GM18502 (cell line): Measurements from ENCODE around the gene MAMSTR.
"Not testable (repeated sequence)": the region's sequence is repeated elsewhere in the genome, so short reads cannot be mapped to it uniquely, and the experiment has no call there.

Experiments used
- ATAC-seq: cut with Tn5 transposase; IDR thresholded peaks from one replicate; pipeline ENCODE4 v1.9.1; 2021; ENCODE audit warnings: mild to moderate bottlenecking; ENCODE audit not compliant: unreplicated experiment, poor library complexity

The MAMSTR gene, protein sequence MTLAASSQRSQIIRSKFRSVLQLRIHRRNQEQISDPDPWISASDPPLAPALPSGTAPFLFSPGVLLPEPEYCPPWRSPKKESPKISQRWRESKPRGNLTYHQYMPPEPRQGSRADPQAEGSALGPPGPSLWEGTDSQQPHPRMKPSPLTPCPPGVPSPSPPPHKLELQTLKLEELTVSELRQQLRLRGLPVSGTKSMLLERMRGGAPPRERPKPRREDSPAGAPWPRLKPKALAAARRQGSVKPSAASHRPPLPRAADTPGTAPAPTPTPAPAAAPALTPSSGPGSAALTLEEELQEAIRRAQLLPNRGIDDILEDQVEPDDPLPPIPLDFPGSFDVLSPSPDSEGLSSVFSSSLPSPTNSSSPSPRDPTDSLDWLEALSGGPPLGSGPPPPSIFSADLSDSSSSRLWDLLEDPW

DNA sequence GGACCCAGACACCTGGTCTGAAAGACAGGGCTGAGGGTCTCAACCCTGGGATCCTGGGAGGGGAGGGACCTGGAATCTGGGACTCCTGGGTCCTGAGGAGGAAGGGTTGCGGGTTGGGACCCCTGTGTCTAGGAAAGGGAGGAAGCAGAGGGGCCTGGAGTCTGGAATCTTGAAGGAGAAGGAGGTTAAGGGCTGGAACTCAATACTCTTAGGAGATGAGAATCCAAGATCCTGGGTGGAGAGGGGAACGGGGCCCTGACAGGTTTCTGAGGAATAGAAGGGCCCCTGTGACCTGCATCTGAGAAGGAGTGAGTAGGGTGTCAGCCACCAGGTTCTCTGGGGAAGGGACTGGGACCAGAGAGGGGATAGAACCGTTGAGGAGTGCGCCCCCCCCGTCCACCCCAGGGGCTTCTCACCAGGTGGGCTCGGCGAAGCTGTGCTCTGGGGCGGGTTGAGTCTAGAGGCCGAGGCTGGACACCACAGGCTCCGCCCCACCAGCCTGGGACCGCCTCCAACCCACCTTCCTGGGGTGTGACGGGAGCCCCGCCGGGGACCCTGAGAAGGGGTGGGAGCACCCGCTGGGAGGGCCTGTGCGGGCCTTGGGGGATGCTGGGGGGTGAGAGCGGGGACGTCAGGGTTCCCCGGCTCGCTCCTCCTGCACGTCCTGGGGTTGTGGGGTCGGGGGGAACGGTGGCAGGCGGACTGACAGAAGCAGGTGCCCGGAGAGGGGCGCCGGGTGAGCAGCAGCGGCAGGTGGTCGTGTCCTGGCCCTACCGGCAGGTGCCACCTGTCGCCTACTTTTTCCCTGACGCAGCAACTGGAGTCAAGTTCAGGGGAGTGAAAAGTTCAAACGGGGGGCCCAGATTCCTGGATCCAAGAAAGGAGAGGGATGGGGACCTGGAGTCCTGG lies at the start of gene MAMSTR:
Gene MAMSTR (minus strand): TSS at position 463 of the 909 bp plus-strand sequence. CDS start 694 bp downstream, outside the sequence.
- no peak for ATAC-seq

DNA sequence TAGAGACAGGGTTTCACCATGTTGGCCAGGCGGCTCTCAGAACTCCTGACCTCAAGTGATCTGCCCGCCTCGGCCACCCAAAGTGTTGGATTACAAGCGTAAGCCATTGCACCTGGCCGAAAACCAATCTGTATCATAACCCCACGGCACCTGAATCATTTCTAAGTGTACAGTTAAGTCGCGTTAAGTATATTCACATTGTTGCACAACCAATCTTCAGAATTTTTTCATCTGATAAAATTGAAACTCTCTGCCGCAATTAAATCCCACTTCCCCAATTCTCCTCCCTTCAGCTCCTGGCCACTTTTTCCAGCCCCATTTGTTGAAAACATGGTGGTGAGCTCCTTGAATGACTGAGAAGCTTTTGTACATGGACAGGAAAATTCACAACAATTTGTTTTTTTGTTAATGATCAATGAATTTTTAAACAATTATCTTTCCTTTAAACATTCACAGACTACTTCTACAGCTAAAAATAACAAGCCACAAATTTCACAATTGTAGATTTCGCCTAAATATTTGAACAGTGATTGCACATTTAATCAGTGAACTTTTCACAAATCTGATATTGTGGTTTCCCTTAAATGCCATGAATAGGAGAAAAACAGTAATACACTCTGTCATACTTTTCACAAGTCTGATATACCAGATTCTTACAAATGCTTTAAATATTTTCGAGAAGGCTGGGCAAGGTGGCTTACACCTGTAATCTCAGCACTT lies 49.6 kb upstream of the MAMSTR start:
- ATAC-seq: no peak

DNA sequence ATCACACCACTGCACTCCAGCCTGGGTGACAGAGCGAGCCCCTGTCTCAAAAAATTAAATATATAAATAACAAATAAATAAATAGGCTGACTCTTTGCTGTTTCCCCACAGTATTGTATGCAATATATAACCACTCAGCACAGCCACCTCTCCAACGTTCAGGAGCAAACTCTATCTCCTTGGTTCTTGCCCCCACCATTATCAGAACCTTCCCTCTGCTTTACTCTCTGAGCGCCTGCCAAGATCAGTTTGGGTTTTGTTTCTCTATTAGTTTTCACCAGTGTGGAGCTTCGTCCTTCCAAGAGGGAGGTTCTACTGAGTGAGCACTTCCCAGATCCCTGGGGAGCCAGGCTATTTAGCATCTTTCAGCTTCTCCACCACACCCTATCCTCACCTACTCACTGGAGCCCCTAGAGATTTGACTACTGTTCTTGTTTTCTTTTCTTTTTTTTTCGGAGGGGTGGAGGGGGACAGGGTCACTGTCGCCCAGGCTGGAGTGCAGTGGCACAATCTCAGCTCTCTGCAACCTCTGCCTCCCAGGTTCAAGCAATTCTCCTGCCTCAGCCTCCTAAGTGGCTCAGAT lies 48.7 kb upstream of the MAMSTR start:
- not testable (repeated sequence) for ATAC-seq

DNA sequence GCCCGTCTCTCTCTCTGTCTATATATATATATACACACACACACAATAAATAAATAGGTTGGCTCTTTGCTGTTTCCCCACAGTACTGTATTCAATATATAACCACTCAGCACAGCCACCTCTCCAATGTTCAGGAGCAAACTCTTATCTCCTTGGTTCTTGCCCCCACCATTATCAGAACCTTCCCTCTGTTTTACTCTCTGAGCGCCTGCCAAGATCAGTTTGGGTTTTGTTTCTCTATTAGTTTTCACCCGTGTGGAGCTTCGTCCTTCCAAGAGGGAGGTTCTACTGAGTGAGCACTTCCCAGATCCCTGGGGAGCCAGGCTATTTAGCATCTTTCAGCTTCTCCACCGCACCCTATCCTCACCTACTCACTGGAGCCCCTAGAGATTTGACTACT lies 46.3 kb upstream of the MAMSTR start:
- not testable (repeated sequence) for ATAC-seq

DNA sequence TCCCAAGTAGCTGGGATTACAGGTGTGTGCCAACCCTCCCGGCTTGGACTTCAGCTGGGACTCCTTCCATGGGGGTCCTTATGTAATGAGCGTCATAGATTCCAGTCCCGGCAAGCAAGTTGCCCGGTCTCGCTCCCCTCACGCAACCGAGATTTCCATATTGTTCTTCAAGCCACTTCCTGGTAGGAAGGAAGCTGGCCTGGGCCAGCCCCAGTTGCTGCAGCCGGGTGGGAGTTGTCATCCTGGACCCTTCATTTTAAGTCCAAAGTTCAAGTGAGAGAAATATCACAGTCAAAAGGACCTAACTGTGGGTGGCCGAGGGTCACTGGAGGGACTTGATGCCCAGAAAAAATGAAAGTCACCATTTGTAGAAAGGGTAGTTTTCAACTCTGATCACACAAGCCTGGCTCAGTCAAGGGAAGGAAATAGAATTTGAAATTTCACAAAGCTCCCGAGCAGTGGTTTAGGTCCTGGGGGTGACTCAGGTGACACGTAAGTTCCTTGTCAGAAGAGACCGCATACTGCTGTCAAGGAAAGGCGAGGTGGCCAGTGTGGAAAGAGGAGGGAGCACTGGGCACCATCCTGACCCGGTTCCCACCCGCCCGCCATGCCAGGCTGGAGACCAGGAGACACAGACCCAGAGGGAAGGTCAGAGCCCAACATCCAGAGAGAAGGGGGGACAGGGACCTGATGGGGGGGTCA lies 41.1 kb upstream of the MAMSTR start:
- no peak for ATAC-seq

DNA sequence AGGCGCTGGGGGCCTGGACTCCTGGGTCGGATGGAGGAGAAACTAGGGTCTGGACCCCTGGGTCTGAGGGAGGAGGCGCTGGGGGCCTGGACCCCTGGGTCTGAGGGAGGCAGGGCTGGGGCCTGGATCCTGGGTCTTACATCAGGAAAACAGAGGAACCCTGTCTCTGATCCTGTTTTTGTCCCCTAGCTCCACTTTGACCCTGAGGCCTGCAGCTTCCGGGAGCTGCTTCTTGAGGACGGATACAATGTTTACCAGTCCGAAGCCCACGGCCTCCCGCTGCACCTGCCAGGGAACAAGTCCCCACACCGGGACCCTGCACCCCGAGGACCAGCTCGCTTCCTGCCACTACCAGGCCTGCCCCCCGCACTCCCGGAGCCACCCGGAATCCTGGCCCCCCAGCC lies 38.2 kb upstream of the MAMSTR start:
- ATAC-seq: no peak

DNA sequence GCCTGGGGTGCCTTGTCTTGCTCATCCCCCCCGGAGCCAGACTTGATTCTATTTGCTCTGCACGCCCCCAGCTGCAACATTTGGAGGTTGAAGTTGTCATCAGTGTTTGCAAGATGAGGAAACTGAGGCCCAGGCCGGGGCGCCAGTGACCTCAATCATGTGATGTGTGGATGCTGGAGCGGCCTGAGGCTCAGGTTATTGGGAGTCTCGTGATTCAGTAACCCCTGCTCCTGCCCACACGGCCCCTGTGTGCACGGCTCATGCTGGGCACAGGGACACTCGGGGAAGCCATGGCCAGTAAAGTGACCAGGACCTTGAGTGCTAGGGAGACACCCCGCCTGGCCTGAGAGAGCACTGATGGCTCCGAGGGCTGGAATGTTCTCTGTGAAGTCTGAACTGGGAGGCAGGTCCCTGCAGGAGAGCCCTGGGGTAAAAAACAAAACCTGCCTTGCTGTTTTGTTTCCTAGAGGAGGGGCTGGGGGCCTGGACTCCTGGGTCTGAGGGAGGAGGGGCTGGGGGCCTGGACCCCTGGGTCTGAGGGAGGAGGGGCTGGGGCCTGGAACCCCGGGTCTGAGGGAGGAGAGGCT lies 37.7 kb upstream of the MAMSTR start:
- no peak for ATAC-seq

DNA sequence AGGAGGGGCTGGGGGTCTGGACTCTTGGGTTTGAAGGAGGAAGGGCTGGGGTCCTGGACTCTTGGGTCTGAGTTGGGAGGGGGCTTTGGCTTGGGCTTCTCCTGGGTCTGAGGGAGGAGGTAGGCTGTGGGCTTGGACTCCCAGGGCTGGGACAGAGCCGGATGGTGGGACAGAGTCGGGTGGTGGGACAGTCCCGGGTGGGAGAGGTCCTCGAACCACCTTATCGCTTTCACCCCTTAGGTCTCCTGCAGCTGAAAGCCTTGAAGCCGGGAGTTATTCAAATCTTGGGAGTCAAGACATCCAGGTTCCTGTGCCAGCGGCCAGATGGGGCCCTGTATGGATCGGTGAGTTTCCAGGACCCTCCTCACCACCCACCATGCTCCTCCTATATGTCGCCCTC lies 37.2 kb upstream of the MAMSTR start:
- ATAC-seq: no peak

DNA sequence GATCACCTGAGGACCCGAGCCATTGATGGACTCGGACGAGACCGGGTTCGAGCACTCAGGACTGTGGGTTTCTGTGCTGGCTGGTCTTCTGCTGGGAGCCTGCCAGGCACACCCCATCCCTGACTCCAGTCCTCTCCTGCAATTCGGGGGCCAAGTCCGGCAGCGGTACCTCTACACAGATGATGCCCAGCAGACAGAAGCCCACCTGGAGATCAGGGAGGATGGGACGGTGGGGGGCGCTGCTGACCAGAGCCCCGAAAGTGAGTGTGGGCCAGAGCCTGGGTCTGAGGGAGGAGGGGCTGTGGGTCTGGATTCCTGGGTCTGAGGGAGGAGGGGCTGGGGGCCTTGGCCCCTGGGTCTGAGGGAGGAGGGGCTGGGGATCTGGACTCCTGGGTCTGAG lies 36.7 kb upstream of the MAMSTR start:
- ATAC-seq: no peak

DNA sequence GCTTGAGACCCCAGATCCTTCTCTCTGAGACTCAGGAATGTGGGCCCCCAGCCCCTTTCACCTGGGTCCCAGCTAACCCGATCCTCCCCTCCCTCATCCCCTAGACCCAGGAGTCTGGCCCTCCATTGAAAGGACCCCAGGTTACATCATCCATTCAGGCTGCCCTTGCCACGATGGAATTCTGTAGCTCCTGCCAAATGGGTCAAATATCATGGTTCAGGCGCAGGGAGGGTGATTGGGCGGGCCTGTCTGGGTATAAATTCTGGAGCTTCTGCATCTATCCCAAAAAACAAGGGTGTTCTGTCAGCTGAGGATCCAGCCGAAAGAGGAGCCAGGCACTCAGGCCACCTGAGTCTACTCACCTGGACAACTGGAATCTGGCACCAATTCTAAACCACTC lies 36.3 kb upstream of the MAMSTR start:
- ATAC-seq: no peak

DNA sequence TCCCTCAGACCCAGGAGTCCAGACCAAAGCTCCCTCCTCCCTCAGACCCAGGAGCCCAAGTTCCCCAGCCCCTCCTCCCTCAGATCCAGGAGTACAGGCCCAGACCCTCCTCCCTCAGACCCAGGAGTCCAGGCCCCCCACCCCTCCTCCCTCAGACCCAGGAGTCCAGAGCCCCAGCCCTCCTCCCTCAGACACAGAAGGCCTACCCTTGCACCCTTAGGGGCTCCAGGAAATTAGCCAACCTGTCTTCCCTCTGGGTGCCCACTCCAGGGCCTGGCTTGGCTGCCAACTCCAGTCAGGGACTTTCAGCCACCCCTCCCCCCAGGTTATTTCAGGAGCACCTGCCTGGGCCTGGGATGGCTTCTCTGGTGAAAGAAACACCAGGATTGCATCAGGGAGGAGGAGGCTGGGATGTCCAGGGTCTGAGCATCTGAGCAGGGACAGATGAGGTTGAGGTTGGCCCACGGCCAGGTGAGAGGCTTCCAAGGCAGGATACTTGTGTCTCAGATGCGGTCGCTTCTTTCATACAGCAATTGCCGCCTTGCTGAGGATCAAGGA lies 35.6 kb upstream of the MAMSTR start, which contains the start of gene FGF21:
Gene FGF21 (plus strand): TSS at position 441 of the 558 bp plus-strand sequence. CDS start 713 bp downstream, outside the sequence.
- ATAC-seq: no peak

DNA sequence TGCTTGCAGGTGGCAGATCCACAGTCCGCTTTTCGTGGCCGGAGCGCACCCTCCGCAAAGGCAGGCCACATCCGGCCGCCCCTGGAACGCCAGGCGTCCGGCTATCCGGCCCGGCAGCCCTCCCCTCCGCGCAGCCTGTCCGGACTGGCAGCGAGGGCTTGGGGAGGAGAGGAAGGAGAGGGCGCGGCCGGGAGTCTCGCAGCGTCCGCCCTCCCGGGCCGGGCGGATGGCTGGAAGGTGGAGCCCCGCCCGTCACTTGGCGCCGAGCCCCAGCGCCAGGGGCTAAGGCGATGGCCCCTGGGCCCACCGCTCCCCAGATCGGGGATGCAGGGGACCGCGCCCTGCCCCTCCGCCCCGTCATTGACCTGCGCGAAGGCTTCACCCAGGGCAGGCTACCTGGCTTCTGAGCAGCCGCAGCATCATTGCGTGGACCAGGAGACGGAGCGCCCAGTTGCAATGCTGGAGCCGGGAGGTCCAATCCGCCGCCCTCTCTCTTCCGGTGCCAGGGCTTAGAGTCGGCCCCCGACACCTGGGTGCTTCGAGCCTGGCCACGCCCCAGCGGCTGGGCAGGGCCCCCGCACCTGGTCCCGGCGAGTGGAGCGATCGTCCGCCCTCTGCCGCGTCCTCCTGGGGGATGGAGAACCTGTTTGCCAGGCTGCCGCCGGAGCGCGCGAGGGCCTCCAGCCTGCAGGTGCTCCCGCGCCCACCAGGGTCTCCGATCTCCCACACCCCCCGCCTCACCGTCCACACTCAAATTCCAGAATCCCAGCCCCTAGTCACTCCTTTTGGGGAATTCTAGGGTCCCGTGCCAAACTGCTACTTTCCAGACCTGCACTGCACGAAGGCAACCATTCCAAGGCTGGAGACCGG lies 33.2 kb upstream of the MAMSTR start, which contains the start of gene FUT1:
Gene FUT1 (minus strand): TSS at position 146 of the 870 bp plus-strand sequence. CDS start 1,360 bp downstream, outside the sequence.
- ATAC-seq: no peak

DNA sequence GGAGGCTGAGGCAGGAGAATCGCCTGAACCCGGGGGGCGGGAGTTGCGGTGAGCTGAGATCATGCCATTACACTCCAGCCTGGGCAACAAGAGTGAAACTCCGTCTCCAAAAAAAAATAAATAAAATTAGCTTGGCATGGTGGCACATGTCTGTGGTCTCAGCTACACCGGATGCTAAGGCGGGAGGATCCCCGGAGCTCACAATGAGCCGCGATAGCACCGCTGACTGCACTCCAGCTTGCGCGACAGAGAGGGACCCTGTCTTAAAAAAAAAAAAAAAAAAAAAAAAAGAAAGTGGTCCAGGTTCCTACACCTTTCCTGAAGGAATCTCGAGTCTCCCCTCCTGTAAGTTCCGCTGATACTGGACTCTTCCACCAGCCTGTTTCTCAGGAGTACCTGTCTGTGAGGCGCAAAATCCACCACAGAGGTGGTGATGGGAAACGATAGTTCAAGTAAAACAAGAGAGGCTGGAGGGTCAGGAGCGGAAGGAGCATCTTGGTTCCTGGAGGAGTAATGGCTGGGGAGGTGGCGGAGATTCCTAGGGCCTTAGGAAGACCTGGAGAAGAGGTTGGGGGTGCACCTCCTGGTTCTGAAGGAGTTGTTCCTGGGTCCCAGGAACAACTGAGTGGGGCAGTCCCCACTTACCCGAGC lies 32.4 kb upstream of the MAMSTR start:
- ATAC-seq: no peak

DNA sequence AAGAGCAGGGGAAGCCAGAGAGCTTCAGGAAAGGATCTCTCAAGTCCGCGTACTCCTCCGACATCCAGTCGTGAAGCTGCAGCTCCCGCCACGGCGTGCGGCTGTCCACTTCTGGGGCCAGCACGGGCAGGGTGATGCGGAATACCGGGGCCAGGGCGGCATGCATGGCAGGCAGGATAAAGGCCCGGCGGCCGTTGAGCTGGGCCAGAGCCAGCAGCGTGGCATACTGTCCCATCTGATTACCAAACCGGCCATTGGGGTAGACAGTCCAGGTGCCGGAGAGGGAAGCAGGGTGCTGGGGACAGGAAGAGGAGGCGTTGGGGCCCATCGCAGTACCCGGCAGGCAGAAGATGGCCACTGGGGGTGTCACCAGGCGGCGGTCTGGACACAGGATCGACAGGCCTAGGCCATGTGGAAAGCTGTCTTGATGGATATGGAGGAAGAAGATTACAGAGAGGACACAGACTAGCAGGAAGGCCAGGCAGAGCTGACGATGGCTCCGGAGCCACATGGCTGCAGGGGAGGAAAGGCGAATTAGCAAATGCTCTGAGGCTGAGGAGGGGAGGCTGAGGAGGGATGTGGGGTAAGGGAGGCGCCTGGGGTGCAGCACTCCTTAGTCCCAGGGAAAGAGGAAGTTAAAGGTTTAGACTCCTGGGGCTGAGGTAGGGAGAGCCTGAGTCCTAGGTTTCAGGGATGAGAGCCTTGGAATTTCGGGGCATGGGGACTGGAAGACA lies 31.4 kb upstream of the MAMSTR start:
- no peak for ATAC-seq

DNA sequence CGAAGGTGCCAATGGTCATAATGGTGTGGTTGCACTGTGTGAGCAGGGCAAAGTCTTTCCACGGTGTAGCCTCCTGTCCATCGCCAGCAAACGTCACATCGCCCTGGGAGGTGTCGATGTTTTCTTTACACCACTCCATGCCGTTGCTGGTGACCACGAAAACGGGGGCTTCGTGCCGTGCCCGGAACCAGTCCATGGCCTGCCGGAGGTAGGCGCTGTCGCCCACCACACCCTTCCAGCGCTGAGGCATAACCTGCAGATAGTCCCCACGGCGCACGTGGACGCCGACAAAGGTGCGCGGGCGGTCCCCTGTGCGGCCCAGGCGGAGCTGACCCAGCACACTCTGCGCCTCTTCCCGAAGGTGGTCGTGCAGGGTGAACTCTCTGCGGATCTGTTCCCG lies 30.8 kb upstream of the MAMSTR start:
- ATAC-seq: no peak

DNA sequence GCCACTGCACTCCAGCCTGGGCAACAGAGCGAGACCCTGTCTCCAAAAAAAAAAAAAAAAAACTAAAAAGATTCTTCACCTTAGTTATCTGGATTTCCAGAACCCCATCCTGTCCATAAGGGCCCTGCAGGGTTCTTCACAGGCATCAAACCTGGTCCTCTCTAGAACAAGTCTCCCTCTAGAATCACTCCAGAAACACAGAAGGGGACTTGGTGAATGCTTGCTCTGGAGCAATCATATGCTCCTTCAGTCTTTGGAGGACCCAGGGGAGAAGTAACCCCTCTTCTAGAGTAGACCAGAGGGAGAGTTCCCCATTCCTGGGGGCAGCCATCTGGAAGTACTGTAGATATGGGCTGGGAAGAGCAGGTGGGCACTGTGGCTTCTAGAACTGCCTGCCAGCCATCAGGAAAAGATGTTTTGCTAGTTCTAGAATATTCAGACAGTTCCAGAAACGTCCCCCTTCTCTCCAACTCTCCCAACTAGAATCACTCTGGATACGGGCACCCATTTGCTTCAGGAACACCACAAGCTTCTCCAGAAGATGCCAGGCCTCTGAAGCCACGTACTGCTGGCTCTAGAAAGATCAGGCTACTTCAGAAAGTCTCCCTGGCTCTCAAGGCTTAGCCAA lies 30.2 kb upstream of the MAMSTR start:
- no peak for ATAC-seq
